Sigmoid colon (tissue), 7 donors: ENCODE data around the gene PROC. TPM values are rescaled to one million over a fixed set of nuclear protein-coding genes. Genes with fewer than 3 reads are reported as not detected.

Source experiments
- DNase-seq: peaks from one replicate; pipeline ENCODE4 v3.0.0-alpha.2; 2019
- H3K27ac ChIP-seq, 4 donors: fragments of 200-600 bp; sonication (generic); one replicate each; pipeline ENCODE4 v1.5.1; 2016 to 2019; ENCODE audit warnings: mild to moderate bottlenecking in 1 of 4
- H3K27me3 ChIP-seq, 3 donors: fragments of 200-600 bp; sonication (generic); one replicate each; pipeline ENCODE4 v1.5.1; 2019; ENCODE audit warnings: mild to moderate bottlenecking in 1 of 3
- H3K36me3 ChIP-seq, 4 donors: fragments of 200-600 bp; sonication (generic); one replicate each; pipeline ENCODE4 v1.5.1; 2016 to 2019
- H3K4me1 ChIP-seq, 4 donors: fragments of 200-600 bp; sonication (generic); one replicate each; pipeline ENCODE4 v1.5.1; 2017 to 2019
- H3K4me3 ChIP-seq, 4 donors: fragments of 200-600 bp; sonication (generic); one replicate each; pipeline ENCODE4 v1.5.1; 2017 to 2019; ENCODE audit warnings: mild to moderate bottlenecking in 2 of 4, moderate library complexity in 1 of 4
- H3K9me3 ChIP-seq, 4 donors: fragments of 200-600 bp in 3 of 4; sonication (generic) in 3 of 4; one replicate each; pipeline versions ENCODE4 v1.5.1 to v1.6.1; 2013 to 2019
- EP300 ChIP-seq, 4 donors: sonication (generic); formaldehyde crosslinking; IDR thresholded peaks; one replicate each; pipeline ENCODE4 v1.6.1; 2017; ENCODE audit warnings: antibody characterized with exemption in 4 of 4
- POLR2A ChIP-seq, 2 donors: fragments of 450-650 bp; IDR thresholded peaks; one replicate each; pipeline ENCODE4 v1.6.1; 2016; ENCODE audit warnings: antibody characterized with exemption in 2 of 2, mild to moderate bottlenecking in 2 of 2, moderate library complexity in 2 of 2
- POLR2AphosphoS5 ChIP-seq, 4 donors: sonication (generic); formaldehyde crosslinking; IDR thresholded peaks; one replicate each; pipeline ENCODE4 v1.6.1; 2017; ENCODE audit warnings: antibody characterized with exemption in 4 of 4
- WGBS, 2 donors: extraction: QIAGEN DNeasy Blood & Tissue Kit; methylation state at CpG; one replicate each; pipeline ENCODE4 v1.1.7; 2013; 5-methylcytosine and 5-hydroxymethylcytosine counted together
- intact Hi-C: fragments of 100-400 bp; cut with DNase I; formaldehyde crosslinking; loops from one replicate; pipeline ENCODE4 v1.15.1; 2023
- polyA plus RNA-seq, 3 donors: library from polyadenylated mRNA; stranded (reverse); fragments of 200-250 nt; gene quantifications; one replicate each; pipeline ENCODE4 v1.2.3, GENCODE V29; 2013
- total RNA-seq, 4 donors: library from RNA; depleted of rRNA; stranded (reverse); fragments of >200 nt; gene quantifications; one replicate each; pipeline ENCODE4 v1.1.0, GENCODE V29; 2016
- TF ChIP-seq, protein P1 (sequence below), 4 experiments: fragments of 450-650 bp in 3 of 4; fragments of 200-600 bp in 1 of 4; IDR thresholded peaks; one replicate each; pipeline ENCODE4 v1.5.1; 2016 to 2019; ENCODE audit warnings: antibody characterized with exemption in 4 of 4, mild to moderate bottlenecking in 3 of 4, moderate library complexity in 2 of 4
- donor health status: healthy with polysubstance abuse.
- donor health status: Bipolar disorder and iron deficiency.
- donor health status: healthy.

The PROC gene
- total and polyA plus RNA-seq, 7 donors = 1.4 to 7.8 (median 1.8) TPM; not detected in 4

- H3K27me3 ChIP-seq = no peaks in the 10 kb centered on the region
- peak within 1 kb of the TSS; percentile 81 to 98 (median 90) for H3K4me3 ChIP-seq
- H3K36me3 ChIP-seq = no peaks in the 10 kb centered on the region
- peak; percentile 97 for DNase-seq
- 0 to 1% methylated on average over 100 of the region's 100 CpGs for WGBS, 2 donors
- peaks cover 0 to 50% (median 30%) of the 10 kb centered on the region in 4 donors for H3K4me1 ChIP-seq
- TF ChIP-seq POLR2A (IDR thresholded peaks at IDR 0.05) (peak; percentile 66 to 71), EP300 (IDR thresholded peaks at IDR 0.05) (peak in 2 of 4 donors; percentile 55 to 95), POLR2AphosphoS5 (IDR thresholded peaks at IDR 0.05) (peak; percentile 82 to 92 (median 88))
- TF ChIP-seq, protein P1, sequence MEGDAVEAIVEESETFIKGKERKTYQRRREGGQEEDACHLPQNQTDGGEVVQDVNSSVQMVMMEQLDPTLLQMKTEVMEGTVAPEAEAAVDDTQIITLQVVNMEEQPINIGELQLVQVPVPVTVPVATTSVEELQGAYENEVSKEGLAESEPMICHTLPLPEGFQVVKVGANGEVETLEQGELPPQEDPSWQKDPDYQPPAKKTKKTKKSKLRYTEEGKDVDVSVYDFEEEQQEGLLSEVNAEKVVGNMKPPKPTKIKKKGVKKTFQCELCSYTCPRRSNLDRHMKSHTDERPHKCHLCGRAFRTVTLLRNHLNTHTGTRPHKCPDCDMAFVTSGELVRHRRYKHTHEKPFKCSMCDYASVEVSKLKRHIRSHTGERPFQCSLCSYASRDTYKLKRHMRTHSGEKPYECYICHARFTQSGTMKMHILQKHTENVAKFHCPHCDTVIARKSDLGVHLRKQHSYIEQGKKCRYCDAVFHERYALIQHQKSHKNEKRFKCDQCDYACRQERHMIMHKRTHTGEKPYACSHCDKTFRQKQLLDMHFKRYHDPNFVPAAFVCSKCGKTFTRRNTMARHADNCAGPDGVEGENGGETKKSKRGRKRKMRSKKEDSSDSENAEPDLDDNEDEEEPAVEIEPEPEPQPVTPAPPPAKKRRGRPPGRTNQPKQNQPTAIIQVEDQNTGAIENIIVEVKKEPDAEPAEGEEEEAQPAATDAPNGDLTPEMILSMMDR (IDR thresholded peaks at IDR 0.05) = no peak
- intact Hi-C loops = loop anchor here (1.0 to 10.0 kb wide), 3 partner anchors 20 to 733 kb away; partner anchors contain the start of genes GYPC and IWS1
- no peaks in the 10 kb centered on the region for H3K9me3 ChIP-seq
- peak within 1 kb of the TSS; percentile 97 to 100 (median 99) for H3K27ac ChIP-seq
Observed at GRCh38 chr2:127387655-127388422, 30.4 kb upstream of the PROC start, which contains the start of gene MAP3K2. MAP3K2 (minus strand) TSS chr2:127387975; CDS start chr2:127343129, 44,846 bp downstream.

- intact Hi-C loops = loop anchor here (10.0 kb wide), 1 partner anchor 734 kb away; the partner anchor contains the start of gene GYPC
- TF ChIP-seq POLR2A (IDR thresholded peaks at IDR 0.05) (no peak), EP300 (IDR thresholded peaks at IDR 0.05) (no peak), POLR2AphosphoS5 (IDR thresholded peaks at IDR 0.05) (no peak)
- TF ChIP-seq, protein P1 (IDR thresholded peaks at IDR 0.05) = no peak
- Histone ChIP-seq H3K36me3 (no peaks in the 10 kb centered on the region), H3K9me3 (no peaks in the 10 kb centered on the region), H3K4me1 (peaks cover 0 to 42% (median 28%) of the 10 kb centered on the region in 4 donors), H3K27me3 (no peaks in the 10 kb centered on the region), H3K27ac (peak overlapping the region; percentile 97 to 100 (median 99)), H3K4me3 (peak overlapping the region; percentile 37 to 94 (median 84))
- 44 to 52% methylated on average over 8 of the region's 8 CpGs for WGBS, 2 donors
- no peak for DNase-seq
Observed at GRCh38 chr2:127388423-127389164, 29.6 kb upstream of the PROC start.

DNA sequence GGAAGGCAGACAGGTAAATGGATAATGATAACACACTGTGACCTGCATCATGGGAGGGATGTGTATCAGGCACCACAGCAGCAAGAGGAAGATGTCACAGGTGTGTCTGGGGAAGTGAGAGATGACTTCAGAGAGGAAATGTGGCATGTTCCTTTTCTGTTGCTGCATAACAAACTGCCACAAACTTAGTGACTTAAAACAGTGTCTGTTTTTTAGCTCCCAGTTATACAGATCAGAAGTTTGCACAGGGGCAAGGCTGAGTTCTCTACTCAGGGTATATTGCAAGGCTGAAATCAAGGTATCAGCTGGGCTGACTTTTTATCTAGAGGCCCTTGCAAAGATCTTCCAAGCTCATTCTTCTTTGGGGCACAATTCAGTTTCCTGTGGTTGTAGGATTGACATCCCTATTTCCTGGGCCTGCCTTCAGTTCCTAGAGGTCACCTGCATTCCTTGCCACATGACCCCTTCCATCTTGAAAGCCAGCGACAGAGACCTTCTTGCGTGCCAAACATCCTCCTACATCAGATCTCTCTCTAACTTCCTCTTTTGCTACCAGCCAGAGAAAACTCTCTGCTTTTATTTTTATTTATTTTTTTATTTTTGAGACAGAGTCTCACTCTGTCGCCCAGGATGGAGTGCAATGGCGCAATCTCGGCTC lies 28.3 kb upstream of the PROC start:
- H3K27ac ChIP-seq = no peak overlapping the region
- no peak for TF ChIP-seq EP300 (IDR thresholded peaks at IDR 0.05)
- TF ChIP-seq, protein P1 (IDR thresholded peaks at IDR 0.05) = no peak
- no peak for TF ChIP-seq POLR2AphosphoS5 (IDR thresholded peaks at IDR 0.05)
- TF ChIP-seq POLR2A (IDR thresholded peaks at IDR 0.05) = no peak
- no peaks in the 10 kb centered on the region for H3K9me3 ChIP-seq
- intact Hi-C loops = loop anchor here (10.0 kb wide), 1 partner anchor 735 kb away; the partner anchor contains the start of gene GYPC
- DNase-seq = no peak
- peaks cover 0 to 29% (median 22%) of the 10 kb centered on the region in 4 donors for H3K4me1 ChIP-seq
- WGBS, 2 donors = 68 to 87% methylated on average over 5 of the region's 5 CpGs
- H3K4me3 ChIP-seq = no peak overlapping the region
- no peaks in the 10 kb centered on the region for H3K27me3 ChIP-seq
- no peaks in the 10 kb centered on the region for H3K36me3 ChIP-seq

DNA sequence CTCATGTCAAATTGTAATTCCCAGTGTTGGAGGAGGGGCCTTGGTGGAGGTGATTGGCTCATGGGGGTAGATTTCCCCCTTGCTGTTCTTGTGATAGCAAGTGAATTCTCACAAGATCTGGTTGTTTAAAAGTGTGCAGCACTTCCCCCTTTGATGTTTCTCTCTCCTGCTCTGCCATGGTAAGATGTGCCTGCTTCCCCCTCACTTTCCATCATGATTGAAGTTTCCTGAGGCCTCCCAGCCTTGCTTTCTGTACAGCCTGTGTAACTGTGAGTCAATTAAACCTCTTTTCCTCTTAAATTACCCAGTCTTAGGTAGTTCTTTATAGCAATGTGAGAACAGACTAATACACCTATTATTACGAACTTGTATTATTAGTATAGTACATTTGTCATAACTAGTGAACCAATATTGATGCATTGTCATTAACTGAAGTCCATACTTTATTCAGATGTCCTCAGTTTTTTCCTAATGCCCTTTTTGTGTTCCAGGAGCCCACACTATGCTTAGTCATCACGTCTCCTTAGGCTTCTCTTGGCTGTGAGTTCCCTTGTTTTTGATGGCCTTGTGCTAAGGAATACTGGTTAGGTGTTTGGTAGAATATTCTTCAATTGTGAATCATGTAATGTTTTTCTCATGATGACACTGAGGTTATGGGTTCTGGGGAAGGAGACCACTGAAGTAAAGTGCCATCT lies 25.9 kb upstream of the PROC start:
- no peaks in the 10 kb centered on the region for H3K36me3 ChIP-seq
- no peaks in the 10 kb centered on the region for H3K27me3 ChIP-seq
- no peak for TF ChIP-seq EP300 (IDR thresholded peaks at IDR 0.05)
- TF ChIP-seq, protein P1 (IDR thresholded peaks at IDR 0.05) = no peak
- no peak for TF ChIP-seq POLR2A (IDR thresholded peaks at IDR 0.05)
- no peak for TF ChIP-seq POLR2AphosphoS5 (IDR thresholded peaks at IDR 0.05)
- intact Hi-C loops = no loop called here
- 95 to 97% methylated on average over 2 of the region's 2 CpGs for WGBS, 2 donors
- no peak for DNase-seq
- H3K27ac ChIP-seq = no peak overlapping the region
- peaks cover 0 to 9% (median 7%) of the 10 kb centered on the region in 4 donors for H3K4me1 ChIP-seq
- H3K9me3 ChIP-seq = no peaks in the 10 kb centered on the region
- H3K4me3 ChIP-seq = no peak overlapping the region
